GM13976 (cell line): ENCODE results near the gene RHCG.

Source experiments
- DNase-seq: peaks from one replicate; pipeline ENCODE4 v3.0.0; 2012; ENCODE audit warnings: low spot score
- in situ Hi-C: fragments of 300-500 bp; cut with MboI; formaldehyde crosslinking; loops from one replicate; pipeline ENCODE4 v1.12.0; 2022; ENCODE audit warnings: low sequenced_read_pairs, mixed read lengths, inconsistent platforms; ENCODE audit not compliant: unreplicated experiment
- TF ChIP-seq, protein P1 (sequence below): IDR thresholded peaks from 2 replicates; pipeline ENCODE4 v1.5.1; 2012; ENCODE audit warnings: borderline replicate concordance, mild to moderate bottlenecking; ENCODE audit not compliant: insufficient read depth; ENCODE audit errors: extremely low read depth, missing control alignments, control extremely low read depth

The RHCG gene

DNA sequence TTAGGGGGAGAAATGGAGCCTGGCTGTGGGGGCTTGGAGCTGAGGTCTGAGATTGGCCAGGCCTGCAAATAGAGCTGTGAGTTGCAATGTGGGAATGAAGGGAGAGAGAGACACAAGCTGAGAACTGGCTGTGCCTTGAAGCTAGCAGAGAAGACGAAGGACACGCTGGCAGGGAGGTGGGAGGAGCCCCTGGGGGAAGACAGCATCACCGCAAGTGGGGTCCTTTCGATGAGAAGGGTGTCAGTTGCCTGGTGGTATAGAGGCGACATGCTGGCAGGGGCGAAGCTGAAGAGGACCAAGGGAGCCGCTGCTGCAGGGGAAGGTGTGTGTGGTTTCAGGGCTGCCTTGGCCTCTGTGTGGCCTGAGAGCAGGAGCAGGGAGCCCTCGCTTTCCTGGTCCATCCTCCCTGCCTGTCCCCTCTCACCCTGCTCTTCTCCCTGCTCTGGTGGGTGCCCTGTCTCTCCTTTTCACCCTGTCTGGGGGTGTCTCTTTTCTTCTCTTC lies 5.5 kb downstream of the RHCG start:
- in situ Hi-C loops = no loop called here
- TF ChIP-seq, protein P1, sequence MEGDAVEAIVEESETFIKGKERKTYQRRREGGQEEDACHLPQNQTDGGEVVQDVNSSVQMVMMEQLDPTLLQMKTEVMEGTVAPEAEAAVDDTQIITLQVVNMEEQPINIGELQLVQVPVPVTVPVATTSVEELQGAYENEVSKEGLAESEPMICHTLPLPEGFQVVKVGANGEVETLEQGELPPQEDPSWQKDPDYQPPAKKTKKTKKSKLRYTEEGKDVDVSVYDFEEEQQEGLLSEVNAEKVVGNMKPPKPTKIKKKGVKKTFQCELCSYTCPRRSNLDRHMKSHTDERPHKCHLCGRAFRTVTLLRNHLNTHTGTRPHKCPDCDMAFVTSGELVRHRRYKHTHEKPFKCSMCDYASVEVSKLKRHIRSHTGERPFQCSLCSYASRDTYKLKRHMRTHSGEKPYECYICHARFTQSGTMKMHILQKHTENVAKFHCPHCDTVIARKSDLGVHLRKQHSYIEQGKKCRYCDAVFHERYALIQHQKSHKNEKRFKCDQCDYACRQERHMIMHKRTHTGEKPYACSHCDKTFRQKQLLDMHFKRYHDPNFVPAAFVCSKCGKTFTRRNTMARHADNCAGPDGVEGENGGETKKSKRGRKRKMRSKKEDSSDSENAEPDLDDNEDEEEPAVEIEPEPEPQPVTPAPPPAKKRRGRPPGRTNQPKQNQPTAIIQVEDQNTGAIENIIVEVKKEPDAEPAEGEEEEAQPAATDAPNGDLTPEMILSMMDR = no peak
- no peak for DNase-seq

DNA sequence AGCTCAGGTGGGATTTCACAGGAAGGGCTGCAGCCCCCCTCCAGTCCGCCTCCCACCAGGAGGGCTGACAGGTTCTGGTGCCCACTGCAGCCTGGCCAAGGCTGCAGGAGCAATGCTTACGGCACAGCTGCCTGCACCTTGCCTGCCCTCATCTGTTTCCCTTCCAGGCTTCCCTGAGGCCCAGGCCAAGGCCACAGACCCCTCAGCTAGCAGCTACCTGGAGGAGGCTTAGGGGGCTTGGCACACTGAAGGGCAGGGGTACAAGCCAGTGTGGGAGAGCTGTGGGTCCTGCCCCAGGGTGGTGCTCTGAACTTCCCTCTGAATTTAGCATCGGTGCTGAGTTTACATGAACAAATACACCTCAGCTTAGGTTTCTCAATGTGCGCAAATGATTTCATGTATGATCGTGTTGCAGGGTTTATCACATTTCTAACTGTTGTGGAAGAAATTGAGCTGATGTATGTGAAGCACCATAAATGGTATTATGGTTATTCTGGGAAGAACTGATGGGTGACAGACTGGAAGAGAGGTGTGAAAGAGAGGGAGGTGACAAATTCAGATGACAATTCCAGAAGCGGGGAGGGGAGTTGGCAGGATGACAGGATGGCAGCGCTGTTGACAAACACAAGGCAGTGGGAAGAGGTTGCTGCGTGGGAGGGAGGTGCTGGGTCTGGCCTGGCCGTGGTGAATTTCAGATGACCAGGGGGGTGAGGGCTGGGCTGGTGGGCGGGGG lies 6.1 kb downstream of the RHCG start:
- no peak for DNase-seq
- in situ Hi-C loops = no loop called here
- TF ChIP-seq, protein P1 = no peak

GRCh38 chr15:89489376-89489775 lies 7.0 kb downstream of the RHCG start:
- TF ChIP-seq, protein P1 = no peak
- DNase-seq = no peak
- in situ Hi-C loops = no loop called here

- DNase-seq = no peak
- TF ChIP-seq, protein P1 = no peak
- in situ Hi-C loops = no loop called here
These were observed 8.6 kb downstream of the RHCG start for GRCh38 chr15:89487791-89488190.

DNA sequence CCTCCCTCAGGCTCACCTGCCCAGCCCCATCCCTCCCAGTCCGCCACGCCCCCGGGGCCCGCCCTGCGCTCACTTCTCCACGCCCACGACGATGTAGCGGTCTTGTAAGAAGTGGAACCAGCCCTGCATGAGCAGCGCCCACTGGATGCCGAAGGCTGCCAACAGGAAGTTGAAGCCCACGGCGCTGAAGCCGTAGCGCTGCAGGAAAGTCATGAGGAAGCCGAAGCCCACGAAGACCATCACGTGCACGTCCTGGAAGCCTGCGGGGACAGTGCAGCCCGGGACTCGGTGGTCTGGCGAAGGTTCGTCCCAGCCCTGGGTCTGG lies 9.7 kb downstream of the RHCG start:
- TF ChIP-seq, protein P1 = no peak
- DNase-seq = peak; percentile 69
- in situ Hi-C loops = no loop called here

DNA sequence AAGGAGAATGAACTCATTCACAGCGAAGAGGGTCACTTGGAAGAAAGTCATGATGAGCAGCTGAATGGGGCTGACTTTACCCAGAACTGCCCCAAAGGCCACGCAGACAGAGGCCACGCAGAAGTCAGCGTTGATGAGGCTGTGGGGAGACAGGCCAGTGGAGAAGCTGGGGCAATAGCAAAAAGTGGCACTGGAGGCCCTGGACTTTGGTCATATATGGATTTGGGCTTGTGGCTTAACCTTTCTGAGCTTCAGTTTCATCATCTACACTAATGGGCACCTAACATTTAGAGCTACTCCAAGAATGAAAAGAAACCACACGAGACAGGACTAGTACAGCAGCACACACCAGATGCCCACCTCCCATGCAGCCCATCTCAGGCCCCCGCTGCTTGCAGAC lies 13.3 kb downstream of the RHCG start:
- no peak for DNase-seq
- in situ Hi-C loops = no loop called here
- TF ChIP-seq, protein P1 = no peak

DNA sequence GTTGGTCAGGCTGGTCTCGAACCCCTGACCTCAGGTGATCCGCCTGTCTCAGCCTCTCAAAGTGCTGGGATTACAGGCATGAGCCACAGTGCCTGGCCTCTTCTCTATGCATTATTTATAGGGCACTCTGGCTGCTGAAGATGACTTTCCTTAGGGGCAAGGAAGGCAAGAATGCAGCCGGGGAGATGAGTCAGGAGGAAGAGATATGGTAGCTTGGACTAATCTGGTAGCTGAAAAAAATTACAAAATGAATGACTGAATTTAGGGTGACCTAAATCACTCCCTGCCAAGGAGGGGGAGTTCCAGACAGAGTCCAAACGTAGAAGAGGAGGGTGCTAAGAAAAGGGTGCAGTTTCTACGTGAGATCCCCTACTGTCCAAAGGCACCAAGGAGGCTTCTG lies 14.2 kb downstream of the RHCG start:
- TF ChIP-seq, protein P1 = no peak
- in situ Hi-C loops = no loop called here

More for the DNA sequence above, 14.2 kb downstream of the RHCG start:
- DNase-seq = no peak
